SK-N-SH (cell line): ENCODE measurements around the gene DEPDC1B.

Experiments used
- CTCF ChIP-seq: fragments of 200-600 bp; sonication (generic); IDR thresholded peaks from 2 replicates; pipeline ENCODE4 v1.6.1; 2017; ENCODE audit warnings: antibody characterized with exemption, mild to moderate bottlenecking, moderate library complexity
- EP300 ChIP-seq, 2 experiments: IDR thresholded peaks; 2 replicates each; pipeline versions ENCODE4 v1.4.0 to v1.6.1; 2012; ENCODE audit warnings: borderline replicate concordance in 1 of 2, low read depth in 1 of 2, low read length in 1 of 2
- FOXJ3 ChIP-seq: sonication (generic); formaldehyde crosslinking; IDR thresholded peaks from 2 replicates; pipeline ENCODE4 v1.5.1; 2020; ENCODE audit warnings: mild to moderate bottlenecking, missing genetic modification reagents
- GATA2 ChIP-seq: sonication (generic); formaldehyde crosslinking; IDR thresholded peaks from 2 replicates; pipeline ENCODE4 v1.5.0; 2020; ENCODE audit warnings: mild to moderate bottlenecking, missing genetic modification reagents
- JUND ChIP-seq: IDR thresholded peaks from 2 replicates; pipeline ENCODE4 v1.4.0; 2012
- NRF1 ChIP-seq: IDR thresholded peaks from 2 replicates; pipeline ENCODE4 v1.6.1; 2012; ENCODE audit warnings: low read depth, mild to moderate bottlenecking, low read length
- POLR2AphosphoS5 ChIP-seq: IDR thresholded peaks from 2 replicates; pipeline ENCODE4 v1.6.1; 2012; ENCODE audit warnings: low read depth, low read length
- TAF1 ChIP-seq: IDR thresholded peaks from 2 replicates; pipeline ENCODE4 v1.6.1; 2012; ENCODE audit warnings: low read depth, mild to moderate bottlenecking, low read length, moderate library complexity, borderline replicate concordance
- TF ChIP-seq, protein P1 (sequence below): IDR thresholded peaks from 2 replicates; pipeline ENCODE4 v1.6.1; 2012; ENCODE audit warnings: mild to moderate bottlenecking, low read depth, low read length, moderate library complexity
- TF ChIP-seq, protein P2 (sequence below): IDR thresholded peaks from 2 replicates; pipeline ENCODE4 v1.4.0; 2012; ENCODE audit warnings: low read depth

- TF ChIP-seq CTCF (no peak), JUND (no peak), NRF1 (no peak), POLR2AphosphoS5 (no peak), FOXJ3 (CRISPR knock-in tag) (no peak), GATA2 (CRISPR knock-in tag) (no peak), EP300 (IDR thresholded peaks at IDR 0.05; ENCODE audit: borderline replicate concordance in 1 of 2, low read depth in 1 of 2, low read length in 1 of 2) (no peak), TAF1 (no peak)
- TF ChIP-seq, protein P1, sequence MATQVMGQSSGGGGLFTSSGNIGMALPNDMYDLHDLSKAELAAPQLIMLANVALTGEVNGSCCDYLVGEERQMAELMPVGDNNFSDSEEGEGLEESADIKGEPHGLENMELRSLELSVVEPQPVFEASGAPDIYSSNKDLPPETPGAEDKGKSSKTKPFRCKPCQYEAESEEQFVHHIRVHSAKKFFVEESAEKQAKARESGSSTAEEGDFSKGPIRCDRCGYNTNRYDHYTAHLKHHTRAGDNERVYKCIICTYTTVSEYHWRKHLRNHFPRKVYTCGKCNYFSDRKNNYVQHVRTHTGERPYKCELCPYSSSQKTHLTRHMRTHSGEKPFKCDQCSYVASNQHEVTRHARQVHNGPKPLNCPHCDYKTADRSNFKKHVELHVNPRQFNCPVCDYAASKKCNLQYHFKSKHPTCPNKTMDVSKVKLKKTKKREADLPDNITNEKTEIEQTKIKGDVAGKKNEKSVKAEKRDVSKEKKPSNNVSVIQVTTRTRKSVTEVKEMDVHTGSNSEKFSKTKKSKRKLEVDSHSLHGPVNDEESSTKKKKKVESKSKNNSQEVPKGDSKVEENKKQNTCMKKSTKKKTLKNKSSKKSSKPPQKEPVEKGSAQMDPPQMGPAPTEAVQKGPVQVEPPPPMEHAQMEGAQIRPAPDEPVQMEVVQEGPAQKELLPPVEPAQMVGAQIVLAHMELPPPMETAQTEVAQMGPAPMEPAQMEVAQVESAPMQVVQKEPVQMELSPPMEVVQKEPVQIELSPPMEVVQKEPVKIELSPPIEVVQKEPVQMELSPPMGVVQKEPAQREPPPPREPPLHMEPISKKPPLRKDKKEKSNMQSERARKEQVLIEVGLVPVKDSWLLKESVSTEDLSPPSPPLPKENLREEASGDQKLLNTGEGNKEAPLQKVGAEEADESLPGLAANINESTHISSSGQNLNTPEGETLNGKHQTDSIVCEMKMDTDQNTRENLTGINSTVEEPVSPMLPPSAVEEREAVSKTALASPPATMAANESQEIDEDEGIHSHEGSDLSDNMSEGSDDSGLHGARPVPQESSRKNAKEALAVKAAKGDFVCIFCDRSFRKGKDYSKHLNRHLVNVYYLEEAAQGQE: no peak
- TF ChIP-seq, protein P2, sequence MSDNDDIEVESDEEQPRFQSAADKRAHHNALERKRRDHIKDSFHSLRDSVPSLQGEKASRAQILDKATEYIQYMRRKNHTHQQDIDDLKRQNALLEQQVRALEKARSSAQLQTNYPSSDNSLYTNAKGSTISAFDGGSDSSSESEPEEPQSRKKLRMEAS: no peak
These were observed 5.2 kb upstream of the DEPDC1B start for GRCh38 chr5:60705144-60705543.
